Measurements from ENCODE around the gene FBXL19. TPM values are rescaled to one million over a fixed set of nuclear protein-coding genes. Genes with fewer than 3 reads are reported as not detected.

The FBXL19 gene
- total and polyA plus RNA-seq, 2 of the 13 experiments (the other 11 are each of a cell fraction or from before 2014, with no cell fraction given) = 6.0 to 13.7 TPM

DNA sequence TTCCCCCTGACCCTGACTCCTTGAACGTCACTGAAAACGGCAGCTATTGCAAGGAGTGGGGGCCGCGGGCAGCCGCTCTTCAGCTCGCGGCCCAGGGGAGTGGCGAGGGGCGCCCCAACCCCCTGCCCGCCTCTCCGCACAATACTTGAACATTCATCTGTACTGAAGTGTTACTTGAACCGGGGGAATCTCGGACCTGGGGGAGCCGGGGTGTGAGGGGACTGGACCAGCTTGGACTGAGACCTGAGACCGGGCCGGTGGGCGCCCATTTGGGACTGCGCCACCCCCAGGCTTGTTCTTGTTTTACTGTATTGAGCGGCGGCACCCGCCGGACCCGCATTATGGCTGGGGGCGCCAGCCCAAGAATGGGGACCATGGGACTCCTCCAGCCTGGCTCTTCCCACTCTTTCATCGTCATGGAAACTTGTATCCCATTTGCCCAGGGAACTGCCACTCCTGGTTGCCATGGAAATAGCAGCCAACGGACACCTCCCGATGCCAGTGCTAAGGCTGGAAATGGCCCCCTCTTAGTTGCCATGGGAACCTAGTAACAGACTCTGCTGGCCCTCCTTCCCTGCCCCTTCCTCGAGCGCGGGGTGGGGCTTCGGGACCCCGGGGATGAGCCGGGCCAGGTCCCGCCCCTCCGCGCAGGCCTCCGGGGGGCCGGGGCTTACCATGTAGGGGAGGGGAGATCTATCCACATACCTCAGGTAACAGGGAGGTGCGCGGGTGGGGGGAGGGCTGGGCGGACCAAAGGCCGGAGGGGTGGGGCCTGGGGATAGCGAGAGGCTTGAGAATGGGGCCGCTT, 24.7 kb downstream of the FBXL19 start:
- peaks cover 26% of the 10 kb centered on the region for H3K4me1 ChIP-seq (ENCODE audit: insufficient read depth, low read length)
- H3K27ac ChIP-seq (ENCODE audit: extremely low read length, insufficient read depth, low read length) = peak overlapping the region; percentile 74
- WGBS (ENCODE audit: low lambda C conversion rate) = 77% methylated on average over 39 of the region's 44 CpGs
- H3K4me3 ChIP-seq (replicated peaks in 1 of 3; ENCODE audit: insufficient read depth in 1 of 3, low read depth in 2 of 3, low read length in 3 of 3) = peak overlapping the region; percentile 74 to 93 (median 88); a peak in 5 of 6 replicates
- no peaks in the 10 kb centered on the region; a peak in 1 of 5 replicates for H3K27me3 ChIP-seq (ENCODE audit: control insufficient read depth in 1 of 2, insufficient read depth in 2 of 2, low read length in 2 of 2)
- FAIRE-seq (peak; percentile 54), ATAC-seq (peak; percentile 19), DNase-seq (ENCODE audit: low spot score) (peak; percentile 82)
- BruUV-seq (replicated peaks) = no TSS peak
- H3K9me3 ChIP-seq (ENCODE audit: low read length) = no peaks in the 10 kb centered on the region
- POLR2A ChIA-PET = no interaction called here
- peak overlapping the region; percentile 98 for H3K4me2 ChIP-seq (ENCODE audit: low read depth, low read length)
- peaks cover 5% of the 10 kb centered on the region for H3K79me2 ChIP-seq (ENCODE audit: insufficient read depth, low read length)
- H3K36me3 ChIP-seq (replicated peaks in 1 of 2; ENCODE audit: control insufficient read depth in 1 of 2, insufficient read depth in 2 of 2, low read length in 2 of 2) = peaks cover 4 to 14% of the 10 kb centered on the region in 2 experiments; a peak in 4 of 5 replicates
- no peak overlapping the region for H2AFZ ChIP-seq (ENCODE audit: low read length)
- in situ Hi-C loops (cut with HindIII; ENCODE audit: extremely low pct_ligation_motif_present, low pct_unique_long_range_greater_than_20kb) = no loop called here
- intact Hi-C loops (cut with micrococcal nuclease; ENCODE audit: unreplicated experiment) = loop anchor here (1.0 kb wide), 1 partner anchor 26 kb away; no protein-coding TSS in a partner anchor
- no peaks in the 10 kb centered on the region for H4K20me1 ChIP-seq (ENCODE audit: insufficient read depth, low read length)
- peak overlapping the region; percentile 91; the same call in 1 of the 2 replicates for H3K9ac ChIP-seq (ENCODE audit: insufficient read depth, low read depth, low read length)
- CTCF ChIA-PET (ENCODE audit: low intra/inter-chr PET ratio, low total read pairs) = no interaction called here
- TF ChIP-seq PITX1 (CRISPR knock-in tag; IDR thresholded peaks at IDR 0.05) (no peak), ZNF44 (CRISPR knock-in tag; IDR thresholded peaks at IDR 0.05) (0 out of 2 replicates have a peak, but pooled peaks have one; percentile 31), SP2 (CRISPR knock-in tag; IDR thresholded peaks at IDR 0.05) (peak; percentile 86), ETV6 (CRISPR knock-in tag; conservative IDR thresholded peaks at IDR 0.05) (0 out of 2 replicates have a peak, but pooled peaks have one; percentile 9), U2AF2 (IDR thresholded peaks at IDR 0.05; ENCODE audit: low read depth, low read length) (peak; percentile 86), MXI1 (IDR thresholded peaks at IDR 0.05; ENCODE audit: borderline replicate concordance, low read depth, low read length) (peak; percentile 88), RFX3 (CRISPR knock-in tag; IDR thresholded peaks at IDR 0.05) (peak; percentile 95), HNF4A (CRISPR knock-in tag; IDR thresholded peaks at IDR 0.05) (0 out of 2 replicates have a peak, but pooled peaks have one; percentile 3), MAZ (IDR thresholded peaks at IDR 0.05; ENCODE audit: borderline replicate concordance, low read depth, low read length) (no peak), MAZ (CRISPR knock-in tag; IDR thresholded peaks at IDR 0.05; ENCODE audit: low read depth) (peak; percentile 0; the same call in 1 of the 2 replicates), ZNF260 (CRISPR knock-in tag; IDR thresholded peaks at IDR 0.05; ENCODE audit: borderline replicate concordance, low read depth) (no peak), MIER3 (CRISPR knock-in tag; IDR thresholded peaks at IDR 0.05; ENCODE audit: borderline replicate concordance) (no peak), PHF5A (CRISPR knock-in tag; IDR thresholded peaks at IDR 0.05; ENCODE audit: low read depth, unreplicated experiment) (peak; percentile 16), BRCA1 (CRISPR knock-in tag; IDR thresholded peaks at IDR 0.05) (no peak), NFYB (CRISPR knock-in tag; IDR thresholded peaks at IDR 0.05) (peak; percentile 74), ZC3H13 (CRISPR knock-in tag; IDR thresholded peaks at IDR 0.05) (peak; percentile 49; the same call in 1 of the 2 replicates), ASH2L (IDR thresholded peaks at IDR 0.05; ENCODE audit: insufficient read length, low read depth, low read length) (peak; percentile 14), ZNF160 (CRISPR knock-in tag; IDR thresholded peaks at IDR 0.05) (no peak), SALL1 (CRISPR knock-in tag; IDR thresholded peaks at IDR 0.05) (no peak; the same call in 1 of the 2 replicates)
- TF ChIP-seq, protein P1, sequence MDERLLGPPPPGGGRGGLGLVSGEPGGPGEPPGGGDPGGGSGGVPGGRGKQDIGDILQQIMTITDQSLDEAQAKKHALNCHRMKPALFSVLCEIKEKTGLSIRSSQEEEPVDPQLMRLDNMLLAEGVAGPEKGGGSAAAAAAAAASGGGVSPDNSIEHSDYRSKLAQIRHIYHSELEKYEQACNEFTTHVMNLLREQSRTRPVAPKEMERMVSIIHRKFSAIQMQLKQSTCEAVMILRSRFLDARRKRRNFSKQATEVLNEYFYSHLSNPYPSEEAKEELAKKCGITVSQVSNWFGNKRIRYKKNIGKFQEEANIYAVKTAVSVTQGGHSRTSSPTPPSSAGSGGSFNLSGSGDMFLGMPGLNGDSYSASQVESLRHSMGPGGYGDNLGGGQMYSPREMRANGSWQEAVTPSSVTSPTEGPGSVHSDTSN (CRISPR knock-in tag; IDR thresholded peaks at IDR 0.05) = peak; percentile 92
- TF ChIP-seq, protein P2, sequence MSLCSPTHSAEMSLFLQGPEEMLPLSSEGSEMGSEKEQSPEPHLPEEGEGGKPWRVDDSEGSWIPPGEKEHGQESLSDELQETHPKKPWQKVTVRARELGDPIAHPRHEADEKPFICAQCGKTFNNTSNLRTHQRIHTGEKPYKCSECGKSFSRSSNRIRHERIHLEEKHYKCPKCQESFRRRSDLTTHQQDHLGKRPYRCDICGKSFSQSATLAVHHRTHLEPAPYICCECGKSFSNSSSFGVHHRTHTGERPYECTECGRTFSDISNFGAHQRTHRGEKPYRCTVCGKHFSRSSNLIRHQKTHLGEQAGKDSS (CRISPR knock-in tag; IDR thresholded peaks at IDR 0.05; ENCODE audit: borderline replicate concordance, low read depth) = no peak
- TF ChIP-seq, protein P3, sequence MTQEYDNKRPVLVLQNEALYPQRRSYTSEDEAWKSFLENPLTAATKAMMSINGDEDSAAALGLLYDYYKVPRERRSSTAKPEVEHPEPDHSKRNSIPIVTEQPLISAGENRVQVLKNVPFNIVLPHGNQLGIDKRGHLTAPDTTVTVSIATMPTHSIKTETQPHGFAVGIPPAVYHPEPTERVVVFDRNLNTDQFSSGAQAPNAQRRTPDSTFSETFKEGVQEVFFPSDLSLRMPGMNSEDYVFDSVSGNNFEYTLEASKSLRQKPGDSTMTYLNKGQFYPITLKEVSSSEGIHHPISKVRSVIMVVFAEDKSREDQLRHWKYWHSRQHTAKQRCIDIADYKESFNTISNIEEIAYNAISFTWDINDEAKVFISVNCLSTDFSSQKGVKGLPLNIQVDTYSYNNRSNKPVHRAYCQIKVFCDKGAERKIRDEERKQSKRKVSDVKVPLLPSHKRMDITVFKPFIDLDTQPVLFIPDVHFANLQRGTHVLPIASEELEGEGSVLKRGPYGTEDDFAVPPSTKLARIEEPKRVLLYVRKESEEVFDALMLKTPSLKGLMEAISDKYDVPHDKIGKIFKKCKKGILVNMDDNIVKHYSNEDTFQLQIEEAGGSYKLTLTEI (CRISPR knock-in tag; conservative IDR thresholded peaks at IDR 0.05) = no peak

Measured in HepG2 (cell line).